ACHN (cell line): ENCODE measurements around the gene RSPH9.
A peak's percentile ranks its signal among the peaks of the same experiment; 100 is the strongest.
"Not testable (repeated sequence)": the region's sequence is repeated elsewhere in the genome, so short reads cannot be mapped to it uniquely, and the experiment has no call there.

Experiments used
- DNase-seq: peaks from one replicate; pipeline ENCODE4 v3.0.0-alpha.2; 2015
- in situ Hi-C: cut with HindIII; loops from 2 replicates; pipeline ENCODE4 v1.10.0; 2017; ENCODE audit warnings: low sequenced_read_pairs, low pct_ligation_motif_present, low pct_unique_long_range_greater_than_20kb

The RSPH9 gene

GRCh38 chr6:43627008-43627825 is 17.6 kb upstream of the RSPH9 start:
- DNase-seq, result peak; percentile 95
- in situ Hi-C loops, result no loop called here

- DNase-seq, result peak; percentile 57
- in situ Hi-C loops, result no loop called here
These were observed 16.3 kb upstream of the RSPH9 start for GRCh38 chr6:43628393-43629103.

- peak; percentile 97 for DNase-seq
- in situ Hi-C loops, result no loop called here
These were observed 15.7 kb upstream of the RSPH9 start, which contains the start of gene GTPBP2 for GRCh38 chr6:43629104-43629504. Gene GTPBP2, minus strand, starts transcription at chr6:43629264. Its CDS starts 102 bp downstream, at chr6:43629162.

GRCh38 chr6:43629505-43630300 is 15.1 kb upstream of the RSPH9 start:
- in situ Hi-C loops, result no loop called here
- peak; percentile 96 for DNase-seq

- in situ Hi-C loops, result no loop called here
- DNase-seq, result no peak
These were observed 13.7 kb upstream of the RSPH9 start for GRCh38 chr6:43630980-43631619.

GRCh38 chr6:43633002-43633401 is 11.8 kb upstream of the RSPH9 start:
- in situ Hi-C loops, DNase-seq: not testable (repeated sequence)

GRCh38 chr6:43634702-43635303 is 10.0 kb upstream of the RSPH9 start:
- DNase-seq, result no peak
- in situ Hi-C loops, result no loop called here

- in situ Hi-C loops, result no loop called here
- peak; percentile 76 for DNase-seq
These were observed 9.2 kb upstream of the RSPH9 start, which contains the start of gene MAD2L1BP for GRCh38 chr6:43635387-43636307. Gene MAD2L1BP, plus strand, starts transcription at chr6:43635840. Its CDS starts 36 bp downstream, at chr6:43635876.

- in situ Hi-C loops, result no loop called here
- DNase-seq, result no peak
These were observed 8.6 kb upstream of the RSPH9 start for GRCh38 chr6:43636308-43636659.

GRCh38 chr6:43639984-43640800 is 4.6 kb upstream of the RSPH9 start:
- no peak for DNase-seq
- in situ Hi-C loops, result no loop called here

GRCh38 chr6:43645613-43645964 is 753 bp downstream of the RSPH9 start:
- DNase-seq, result no peak
- in situ Hi-C loops, result no loop called here

GRCh38 chr6:43647613-43648012 is 2.8 kb downstream of the RSPH9 start:
- DNase-seq, result no peak
- in situ Hi-C loops, result no loop called here

- in situ Hi-C loops, result no loop called here
These were observed 3.4 kb downstream of the RSPH9 start for GRCh38 chr6:43648248-43648647.

GRCh38 chr6:43652822-43653221 is 8.0 kb downstream of the RSPH9 start:
- in situ Hi-C loops, DNase-seq: not testable (repeated sequence)

More at GRCh38 chr6:43648248-43648647, 3.4 kb downstream of the RSPH9 start:
- no peak for DNase-seq

GRCh38 chr6:43657221-43657802 is 12.5 kb downstream of the RSPH9 start:
- DNase-seq, result no peak

GRCh38 chr6:43658161-43658560 is 13.3 kb downstream of the RSPH9 start:
- in situ Hi-C loops, result no loop called here
- DNase-seq, result no peak

More at GRCh38 chr6:43657221-43657802, 12.5 kb downstream of the RSPH9 start:
- in situ Hi-C loops, result no loop called here
